Memory B cell (primary cell): ENCODE measurements around the gene MTNR1B.

Source experiments
- ATAC-seq: fragments of 150-1000 bp; cut with Tn5 transposase; 2 replicates; pipeline ENCODE4 v1.10.0; 2021; ENCODE audit warnings: low read depth, mild to moderate bottlenecking, moderate library complexity
- DNase-seq, 2 donors: peaks; one replicate each; pipeline ENCODE4 v3.0.0; 2022; ENCODE audit warnings: low spot score in 2 of 2
- H3K27ac Mint-ChIP-seq: one replicate; pipeline ENCODE4 v1.8.0; 2022; ENCODE audit warnings: mild to moderate bottlenecking, moderate library complexity, mixed read lengths
- H3K27me3 Mint-ChIP-seq: one replicate; pipeline ENCODE4 v1.8.0; 2022; ENCODE audit warnings: mixed read lengths
- H3K36me3 Mint-ChIP-seq: one replicate; pipeline ENCODE4 v1.8.0; 2022; ENCODE audit warnings: mild to moderate bottlenecking, mixed read lengths
- H3K4me1 Mint-ChIP-seq: one replicate; pipeline ENCODE4 v1.8.0; 2022; ENCODE audit warnings: mixed read lengths
- H3K4me3 Mint-ChIP-seq: one replicate; pipeline ENCODE4 v1.8.0; 2022; ENCODE audit warnings: mild to moderate bottlenecking, moderate library complexity, mixed read lengths
- H3K9me3 Mint-ChIP-seq: one replicate; pipeline ENCODE4 v1.8.0; 2022; ENCODE audit warnings: mixed read lengths

Gene MTNR1B

GRCh38 chr11:93000511-93001476 lies 31.3 kb downstream of the MTNR1B start:
- Mint-ChIP-seq H3K36me3 (no peaks in the 10 kb centered on the region), H3K27me3 (peaks cover 2% of the 10 kb centered on the region), H3K4me1 (no peaks in the 10 kb centered on the region), H3K9me3 (peaks cover 4% of the 10 kb centered on the region), H3K27ac (no peak overlapping the region), H3K4me3 (no peak overlapping the region)
- ATAC-seq, result no peak
- DNase-seq, result no peak

DNA sequence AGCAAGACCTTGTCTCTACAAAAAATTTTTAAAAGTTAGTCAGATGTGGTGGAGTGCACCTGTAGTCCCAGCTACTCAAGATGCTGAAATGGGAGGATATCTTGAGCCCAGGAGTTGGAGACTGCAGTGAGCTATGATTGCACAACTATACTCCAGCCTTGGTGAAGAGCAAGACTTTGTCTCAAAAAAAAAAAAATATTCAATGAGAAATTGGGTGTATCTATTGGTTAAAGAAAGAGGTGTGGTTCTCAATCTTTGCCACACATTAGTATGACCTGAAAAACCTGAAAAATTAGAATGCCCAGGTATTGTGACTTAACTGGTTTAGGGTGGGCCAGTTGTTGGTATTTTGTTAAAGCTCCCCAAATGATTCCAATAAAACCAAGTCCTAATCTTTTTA lies 32.4 kb downstream of the MTNR1B start:
- Mint-ChIP-seq H3K27me3 (peaks cover 2% of the 10 kb centered on the region), H3K9me3 (peaks cover 4% of the 10 kb centered on the region), H3K36me3 (no peaks in the 10 kb centered on the region), H3K4me3 (no peak overlapping the region), H3K4me1 (no peaks in the 10 kb centered on the region), H3K27ac (no peak overlapping the region)
- DNase-seq (no peak), ATAC-seq (no peak)

DNA sequence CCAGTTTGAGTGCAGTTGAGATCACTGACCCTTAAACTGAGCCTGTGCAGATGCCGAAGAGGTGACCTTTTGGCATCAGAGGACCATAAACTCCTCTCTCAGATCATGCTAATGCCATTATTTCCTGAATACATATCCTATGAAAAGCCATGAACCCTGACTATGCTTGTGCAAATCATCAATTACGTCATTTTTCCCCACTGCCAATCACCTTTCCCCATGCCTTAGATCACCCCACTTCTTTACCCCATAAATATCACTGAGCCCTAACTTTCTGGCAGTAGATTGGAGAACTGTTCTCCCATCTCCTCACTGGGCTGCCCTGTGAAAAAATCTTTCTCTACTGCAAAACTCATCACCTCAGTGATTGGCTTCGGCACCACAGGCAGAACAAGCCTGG lies 32.9 kb downstream of the MTNR1B start:
- Mint-ChIP-seq H3K4me1 (no peaks in the 10 kb centered on the region), H3K27me3 (peaks cover 2% of the 10 kb centered on the region), H3K36me3 (no peaks in the 10 kb centered on the region), H3K9me3 (peaks cover 4% of the 10 kb centered on the region), H3K27ac (no peak overlapping the region), H3K4me3 (no peak overlapping the region)
- no peak for ATAC-seq
- DNase-seq, result no peak

DNA sequence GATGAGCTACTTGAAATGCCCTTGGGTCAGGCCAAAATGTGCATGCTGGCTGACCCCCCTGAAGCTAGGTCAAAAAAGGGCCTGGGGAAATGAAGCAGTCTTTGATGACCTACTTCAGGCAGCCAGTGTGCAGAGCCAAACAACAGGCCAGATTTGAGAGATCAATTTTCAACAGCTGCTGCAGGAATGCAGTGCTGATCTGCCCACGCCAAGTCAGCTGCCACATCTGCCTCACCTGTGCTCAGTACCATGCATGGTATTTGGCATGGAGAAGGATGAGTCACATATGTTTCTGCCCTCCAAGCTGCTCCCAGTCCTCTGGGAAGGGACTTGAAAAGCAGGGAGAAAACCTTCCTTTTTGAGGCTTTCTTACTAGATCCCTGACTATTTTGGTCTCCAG lies 35.8 kb downstream of the MTNR1B start:
- H3K36me3 Mint-ChIP-seq, result no peaks in the 10 kb centered on the region
- no peak overlapping the region for H3K4me3 Mint-ChIP-seq
- H3K27ac Mint-ChIP-seq, result no peak overlapping the region
- H3K9me3 Mint-ChIP-seq, result peaks cover 7% of the 10 kb centered on the region
- peaks cover 2% of the 10 kb centered on the region for H3K27me3 Mint-ChIP-seq
- ATAC-seq, result no peak
- no peak for DNase-seq
- no peaks in the 10 kb centered on the region for H3K4me1 Mint-ChIP-seq

- no peak for ATAC-seq
Observed at GRCh38 chr11:93013646-93014045, 44.2 kb downstream of the MTNR1B start.

DNA sequence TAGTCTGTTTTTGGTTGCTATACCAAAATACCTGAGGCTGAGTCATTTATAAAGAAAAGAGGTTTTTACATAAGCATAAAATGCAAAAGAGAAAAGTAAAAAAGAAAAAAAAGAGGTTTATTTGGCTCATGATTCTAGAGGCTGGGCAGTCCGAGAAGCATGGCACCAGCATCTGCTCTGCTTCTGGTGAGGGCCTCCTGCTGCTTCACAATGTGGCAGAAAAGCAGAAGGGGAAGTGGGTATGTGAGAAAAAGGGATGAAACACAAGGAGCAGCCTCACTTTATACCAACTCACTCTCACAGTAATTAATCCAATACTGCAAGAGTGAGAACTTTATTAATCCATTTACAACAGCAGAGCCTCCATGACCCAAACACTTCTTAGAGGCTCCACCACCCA lies 47.1 kb downstream of the MTNR1B start:
- Mint-ChIP-seq H3K36me3 (no peaks in the 10 kb centered on the region), H3K27me3 (peaks cover 3% of the 10 kb centered on the region), H3K4me1 (no peaks in the 10 kb centered on the region), H3K9me3 (peaks cover 4% of the 10 kb centered on the region), H3K4me3 (no peak overlapping the region), H3K27ac (no peak overlapping the region)
- no peak for ATAC-seq
- DNase-seq, result no peak

More at GRCh38 chr11:93013646-93014045, 44.2 kb downstream of the MTNR1B start:
- DNase-seq, result no peak
- no peak overlapping the region for H3K27ac Mint-ChIP-seq
- H3K36me3 Mint-ChIP-seq, result no peaks in the 10 kb centered on the region
- no peak overlapping the region for H3K4me3 Mint-ChIP-seq
- no peaks in the 10 kb centered on the region for H3K27me3 Mint-ChIP-seq
- H3K4me1 Mint-ChIP-seq, result no peaks in the 10 kb centered on the region
- peaks cover 4% of the 10 kb centered on the region for H3K9me3 Mint-ChIP-seq

GRCh38 chr11:93017821-93018690 lies 48.6 kb downstream of the MTNR1B start:
- Mint-ChIP-seq H3K27ac (no peak overlapping the region), H3K27me3 (peaks cover 3% of the 10 kb centered on the region), H3K9me3 (peaks cover 3% of the 10 kb centered on the region), H3K36me3 (no peaks in the 10 kb centered on the region), H3K4me3 (no peak overlapping the region), H3K4me1 (no peaks in the 10 kb centered on the region)
- ATAC-seq (no peak), DNase-seq (no peak)

- no peak overlapping the region for H3K4me3 Mint-ChIP-seq
- H3K4me1 Mint-ChIP-seq, result no peaks in the 10 kb centered on the region
- DNase-seq (no peak), ATAC-seq (no peak)
- H3K9me3 Mint-ChIP-seq, result peaks cover 1% of the 10 kb centered on the region
- H3K36me3 Mint-ChIP-seq, result no peaks in the 10 kb centered on the region
- no peak overlapping the region for H3K27ac Mint-ChIP-seq
- H3K27me3 Mint-ChIP-seq, result peaks cover 3% of the 10 kb centered on the region
Observed at GRCh38 chr11:93020248-93021046, 51.0 kb downstream of the MTNR1B start.

GRCh38 chr11:93024369-93024768 lies 54.9 kb downstream of the MTNR1B start:
- no peak overlapping the region for H3K27ac Mint-ChIP-seq
- H3K9me3 Mint-ChIP-seq, result no peaks in the 10 kb centered on the region
- peaks cover 3% of the 10 kb centered on the region for H3K27me3 Mint-ChIP-seq
- no peaks in the 10 kb centered on the region for H3K4me1 Mint-ChIP-seq
- H3K36me3 Mint-ChIP-seq, result no peaks in the 10 kb centered on the region
- DNase-seq (no peak), ATAC-seq (no peak)
- no peak overlapping the region for H3K4me3 Mint-ChIP-seq

- DNase-seq, result no peak
- ATAC-seq, result no peak
- Mint-ChIP-seq H3K27ac (no peak overlapping the region), H3K36me3 (no peaks in the 10 kb centered on the region), H3K4me1 (no peaks in the 10 kb centered on the region), H3K4me3 (no peak overlapping the region), H3K27me3 (peaks cover 3% of the 10 kb centered on the region), H3K9me3 (no peaks in the 10 kb centered on the region)
Observed at GRCh38 chr11:93025558-93026255, 56.3 kb downstream of the MTNR1B start.

- Mint-ChIP-seq H3K4me1 (no peaks in the 10 kb centered on the region), H3K27me3 (no peaks in the 10 kb centered on the region), H3K36me3 (no peaks in the 10 kb centered on the region), H3K9me3 (no peaks in the 10 kb centered on the region), H3K27ac (no peak overlapping the region), H3K4me3 (no peak overlapping the region)
- ATAC-seq, result no peak
- no peak for DNase-seq
Observed at GRCh38 chr11:93028960-93029522, 59.6 kb downstream of the MTNR1B start.

GRCh38 chr11:93031386-93031785 lies 61.9 kb downstream of the MTNR1B start:
- ATAC-seq, result no peak

More at GRCh38 chr11:93031386-93031785, 61.9 kb downstream of the MTNR1B start:
- DNase-seq, result no peak
- H3K27ac Mint-ChIP-seq, result no peak overlapping the region
- H3K4me1 Mint-ChIP-seq, result no peaks in the 10 kb centered on the region
- H3K27me3 Mint-ChIP-seq, result no peaks in the 10 kb centered on the region
- H3K4me3 Mint-ChIP-seq, result no peak overlapping the region
- H3K9me3 Mint-ChIP-seq, result no peaks in the 10 kb centered on the region
- H3K36me3 Mint-ChIP-seq, result no peaks in the 10 kb centered on the region
